GM12878 (cell line): ENCODE measurements around the gene IGF1R. TPM values are rescaled to one million over a fixed set of nuclear protein-coding genes. Genes with fewer than 3 reads are reported as not detected.

Source experiments
- ATAC-seq: fragments of 200-7000 bp; cut with Tn5 transposase; 3 replicates; pipeline ENCODE4 v1.9.1; 2020; ENCODE audit warnings: mild to moderate bottlenecking, moderate library complexity
- BruUV-seq: library from RNA; stranded (reverse); fragments of 400-500 nt; replicated peaks from 2 replicates; lab custom pipeline; 2021; lab: Mats Ljungman, UMichigan
- CTCF ChIA-PET: fragments of 300-600 bp; sonication (Branson Sonifier 250); formaldehyde crosslinking; extraction: SDS; loops from one replicate; lab custom pipeline; 2021; ENCODE audit warnings: inconsistent platforms; lab: Yijun Ruan, JAX
- POLR2A ChIA-PET: fragments of 350-600 bp; formaldehyde crosslinking; extraction: SDS; loops from one replicate; lab custom pipeline; 2021; ENCODE audit warnings: inconsistent platforms; lab: Charles Lee
- RAD21 ChIA-PET: fragments of 300-600 bp; sonication (Branson Sonifier 250); formaldehyde crosslinking; loops from one replicate; lab custom pipeline; 2023; ENCODE audit warnings: antibody characterized with exemption; ENCODE audit not compliant: unreplicated experiment; lab: Charles Lee
- SMC1A ChIA-PET: fragments of 300-600 bp; sonication (Branson Sonifier 250); formaldehyde crosslinking; loops from one replicate; lab custom pipeline; 2023; ENCODE audit not compliant: unreplicated experiment, uncharacterized antibody; lab: Charles Lee
- DNase-seq: peaks from one replicate; pipeline ENCODE4 v3.0.0-alpha.2; 2011; ENCODE audit warnings: low read depth, low spot score
- FAIRE-seq: peaks from 3 replicates; lab custom pipeline; 2011; peaks lifted over from hg19 to GRCh38; lab: Jason Lieb, UNC
- H2AFZ ChIP-seq: 2 replicates; pipeline ENCODE4 v1.6.0; 2011; ENCODE audit warnings: low read depth, low read length, control low read depth; ENCODE audit not compliant: control insufficient read depth
- H3K27ac ChIP-seq: 2 replicates; pipeline ENCODE4 v1.5.1; 2011; ENCODE audit warnings: control low read depth; ENCODE audit not compliant: control insufficient read depth, insufficient read depth
- H3K27me3 ChIP-seq, 2 experiments: replicated peaks in 1 of 2; 2 replicates each; pipeline versions ENCODE4 v1.6.0 to v1.6.1; 2011; ENCODE audit warnings: low read length in 1 of 2; ENCODE audit not compliant: control insufficient read depth in 2 of 2, insufficient read depth in 2 of 2
- H3K36me3 ChIP-seq, 2 experiments: 2 replicates each; pipeline ENCODE4 v1.5.1; 2011; ENCODE audit warnings: low read length in 1 of 2; ENCODE audit not compliant: control insufficient read depth in 2 of 2, insufficient read depth in 2 of 2
- H3K4me1 ChIP-seq: 2 replicates; pipeline ENCODE4 v1.6.1; 2011; ENCODE audit warnings: mild to moderate bottlenecking, low read length, moderate library complexity, mixed read lengths; ENCODE audit not compliant: control insufficient read depth, insufficient read depth
- H3K4me2 ChIP-seq: 2 replicates; pipeline ENCODE4 v1.6.0; 2011; ENCODE audit warnings: control low read depth; ENCODE audit not compliant: control insufficient read depth, insufficient read depth
- H3K4me3 ChIP-seq: fragments of 200-600 bp; sonication (generic); 2 replicates; pipeline ENCODE4 v1.5.1; 2016
- H3K79me2 ChIP-seq: 2 replicates; pipeline ENCODE4 v1.6.0; 2011; ENCODE audit warnings: low read length; ENCODE audit not compliant: control insufficient read depth, insufficient read depth
- H3K9ac ChIP-seq: 2 replicates; pipeline ENCODE4 v1.8.0; 2011; ENCODE audit warnings: low read length, control low read depth, mixed read lengths; ENCODE audit not compliant: control insufficient read depth, insufficient read depth
- H3K9me3 ChIP-seq: replicated peaks from 3 replicates; pipeline ENCODE4 v1.5.1; 2011; ENCODE audit warnings: mild to moderate bottlenecking, low read length; ENCODE audit not compliant: control insufficient read depth, insufficient read depth
- H4K20me1 ChIP-seq: 2 replicates; pipeline ENCODE4 v1.6.0; 2011; ENCODE audit not compliant: control insufficient read depth, insufficient read depth
- GABPA ChIP-seq: IDR thresholded peaks from 2 replicates; pipeline ENCODE4 v1.6.1; 2014; ENCODE audit warnings: antibody characterized with exemption, low read depth, mild to moderate bottlenecking, inconsistent platforms
- MTA2 ChIP-seq: fragments of 450-650 bp; IDR thresholded peaks from 2 replicates; pipeline ENCODE4 v1.6.1; 2016; ENCODE audit warnings: low read depth, mild to moderate bottlenecking, moderate library complexity
- RAD21 ChIP-seq: IDR thresholded peaks from 2 replicates; pipeline ENCODE4 v1.6.1; 2011; ENCODE audit warnings: mild to moderate bottlenecking, low read depth, low read length, moderate library complexity; ENCODE audit not compliant: insufficient read depth
- SMC3 ChIP-seq: IDR thresholded peaks from 2 replicates; pipeline ENCODE4 v1.6.1; 2011; ENCODE audit warnings: low read length, improper control_type of control experiment, borderline replicate concordance
- WGBS: methylation state at CpG from one replicate; pipeline ENCODE4 v1.1.6; 2016; ENCODE audit warnings: low lambda C conversion rate; ENCODE audit not compliant: insufficient replicate concordance, insufficient coverage; ENCODE audit errors: missing lambda C conversion rate; 5-methylcytosine and 5-hydroxymethylcytosine counted together
- in situ Hi-C: fragments of 300-500 bp; cut with MboI; formaldehyde crosslinking; loops from 9 replicates; pipeline ENCODE4 v1.14.3; 2018; ENCODE audit warnings: mixed read lengths
- intact Hi-C: fragments of 100-400 bp; cut with micrococcal nuclease; formaldehyde crosslinking; loops from one replicate; pipeline ENCODE4 v1.14.2; 2022; ENCODE audit not compliant: unreplicated experiment
- polyA plus RNA-seq, 11 experiments: library from polyadenylated mRNA; depleted of rRNA in 4 of 11; unstranded in 6 of 11; stranded (reverse) in 5 of 11; fragments of >200 nt; fragmentation: Nextera tagmentation in 4 of 11; fragmentation: Illumina TruSeq in 1 of 11; extraction: Ambion mirVana in 4 of 11; extraction: Trizol in 1 of 11; gene quantifications; 1 replicate in 1 of 11; 2 replicates in 10 of 11; pipeline versions ENCODE4 v1.2.1 to v1.2.3, GENCODE V29; 2011 to 2016; ENCODE audit warnings: inconsistent platforms in 2 of 11, missing spikeins in 2 of 11, low read depth in 1 of 11
- total RNA-seq, 4 experiments: library from RNA; depleted of rRNA in 3 of 4; stranded (reverse); fragments of >200 nt in 3 of 4; fragmentation: Illumina TruSeq in 1 of 4; extraction: Trizol in 1 of 4; gene quantifications; 2 replicates each; pipeline versions ENCODE4 v1.2.1 to v1.2.3, GENCODE V29; 2013 to 2021
- TF ChIP-seq, protein P1 (sequence below): fragments of 450-650 bp; IDR thresholded peaks from 2 replicates; pipeline ENCODE4 v1.6.1; 2017; ENCODE audit warnings: antibody characterized with exemption, mild to moderate bottlenecking, moderate library complexity
- TF ChIP-seq, protein P2 (sequence below): fragments of 450-650 bp; IDR thresholded peaks from 2 replicates; pipeline ENCODE4 v1.6.1; 2017; ENCODE audit warnings: mild to moderate bottlenecking, moderate library complexity
- TF ChIP-seq, protein P3 (sequence below): IDR thresholded peaks from 2 replicates; pipeline ENCODE4 v1.6.1; 2011; ENCODE audit warnings: borderline replicate concordance, low read depth, mild to moderate bottlenecking, moderate library complexity, low read length; ENCODE audit not compliant: insufficient read depth, poor library complexity, severe bottlenecking
- TF ChIP-seq, protein P4 (sequence below): IDR thresholded peaks from 2 replicates; pipeline ENCODE4 v1.6.1; 2012; ENCODE audit warnings: low read depth, low read length, improper control_type of control experiment

The IGF1R gene
- total and polyA plus RNA-seq, 10 of the 15 experiments (the other 5 are each of a cell fraction or from before 2014, with no cell fraction given): 0.03 to 2.7 (median 0.66) TPM

DNA sequence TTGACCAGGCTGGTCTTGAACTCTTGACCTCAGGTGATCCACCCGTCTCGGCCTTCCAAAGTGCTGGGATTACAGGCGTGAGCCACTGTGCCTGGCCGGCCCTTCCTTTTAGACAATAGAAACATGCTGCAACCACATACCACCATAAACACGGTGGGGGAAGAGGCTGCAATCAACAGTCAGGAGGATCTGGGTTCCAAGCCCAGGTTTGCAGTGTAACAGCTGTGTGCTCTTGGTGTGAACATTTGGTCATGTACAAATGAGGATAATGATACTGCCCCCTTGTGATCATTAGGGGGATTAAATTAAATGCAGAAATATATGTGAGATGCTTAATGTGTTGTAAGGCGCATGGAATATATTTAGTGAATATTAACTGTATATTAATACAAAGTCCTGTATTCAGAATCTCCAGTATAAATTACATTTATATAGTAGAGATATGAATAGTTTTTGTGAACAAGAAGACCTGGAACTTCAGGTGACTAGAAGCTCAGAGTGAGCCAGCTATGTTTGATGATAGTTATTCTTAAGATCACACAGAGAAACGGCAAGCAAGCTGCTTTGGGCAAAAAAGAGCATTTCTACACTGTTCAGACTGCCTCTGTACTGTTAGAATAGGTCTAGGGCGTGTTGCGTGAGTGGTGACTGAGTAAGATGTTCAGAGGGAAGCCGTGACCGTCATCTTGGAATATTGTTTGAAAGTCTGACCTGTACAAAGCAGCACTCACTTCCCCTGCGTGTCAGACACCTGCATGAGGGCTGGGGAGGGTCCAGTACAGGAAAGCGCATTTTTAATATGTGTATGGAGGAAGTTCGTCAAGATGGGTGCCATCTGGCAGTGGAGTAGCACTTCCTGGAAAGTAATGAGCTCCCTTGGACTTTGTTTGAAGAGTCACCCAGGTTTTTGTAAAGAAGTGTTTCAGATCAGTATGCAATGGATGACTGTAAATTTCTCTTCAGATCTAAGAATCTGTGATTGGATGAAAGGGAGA lies 233.5 kb downstream of the IGF1R start (continued):
- TF ChIP-seq SMC3 (peak; percentile 67), RAD21 (peak; percentile 50)
- TF ChIP-seq, protein P1, sequence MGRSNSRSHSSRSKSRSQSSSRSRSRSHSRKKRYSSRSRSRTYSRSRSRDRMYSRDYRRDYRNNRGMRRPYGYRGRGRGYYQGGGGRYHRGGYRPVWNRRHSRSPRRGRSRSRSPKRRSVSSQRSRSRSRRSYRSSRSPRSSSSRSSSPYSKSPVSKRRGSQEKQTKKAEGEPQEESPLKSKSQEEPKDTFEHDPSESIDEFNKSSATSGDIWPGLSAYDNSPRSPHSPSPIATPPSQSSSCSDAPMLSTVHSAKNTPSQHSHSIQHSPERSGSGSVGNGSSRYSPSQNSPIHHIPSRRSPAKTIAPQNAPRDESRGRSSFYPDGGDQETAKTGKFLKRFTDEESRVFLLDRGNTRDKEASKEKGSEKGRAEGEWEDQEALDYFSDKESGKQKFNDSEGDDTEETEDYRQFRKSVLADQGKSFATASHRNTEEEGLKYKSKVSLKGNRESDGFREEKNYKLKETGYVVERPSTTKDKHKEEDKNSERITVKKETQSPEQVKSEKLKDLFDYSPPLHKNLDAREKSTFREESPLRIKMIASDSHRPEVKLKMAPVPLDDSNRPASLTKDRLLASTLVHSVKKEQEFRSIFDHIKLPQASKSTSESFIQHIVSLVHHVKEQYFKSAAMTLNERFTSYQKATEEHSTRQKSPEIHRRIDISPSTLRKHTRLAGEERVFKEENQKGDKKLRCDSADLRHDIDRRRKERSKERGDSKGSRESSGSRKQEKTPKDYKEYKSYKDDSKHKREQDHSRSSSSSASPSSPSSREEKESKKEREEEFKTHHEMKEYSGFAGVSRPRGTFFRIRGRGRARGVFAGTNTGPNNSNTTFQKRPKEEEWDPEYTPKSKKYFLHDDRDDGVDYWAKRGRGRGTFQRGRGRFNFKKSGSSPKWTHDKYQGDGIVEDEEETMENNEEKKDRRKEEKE: no peak

DNA sequence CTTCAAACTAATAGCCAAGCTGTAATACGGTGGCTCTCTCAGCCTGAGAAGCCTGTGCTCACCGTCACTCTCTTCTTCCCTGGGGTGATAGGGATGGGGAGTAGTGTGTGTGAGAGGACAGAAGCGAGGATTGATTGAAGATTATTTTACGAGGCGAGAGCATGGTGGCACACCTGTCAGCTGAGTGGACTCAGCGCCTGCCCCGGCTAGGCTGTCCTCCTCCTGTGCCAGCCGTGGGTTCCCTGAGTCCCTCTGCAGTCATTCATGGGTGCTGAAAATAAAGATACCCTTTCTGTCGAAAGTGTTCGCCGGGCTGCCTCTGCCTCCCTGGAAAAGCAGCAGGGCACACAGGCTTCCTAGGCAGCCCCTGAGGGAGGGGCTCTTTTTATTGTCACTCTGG lies 235.1 kb downstream of the IGF1R start:
- DNase-seq: no peak
- no TSS peak for BruUV-seq
- H3K36me3 ChIP-seq: no peaks in the 10 kb centered on the region
- ATAC-seq: no peak
- FAIRE-seq: no peak
- H3K27ac ChIP-seq: no peak overlapping the region
- H3K4me1 ChIP-seq: no peaks in the 10 kb centered on the region
- H3K4me2 ChIP-seq: no peak overlapping the region
- no peaks in the 10 kb centered on the region for H3K27me3 ChIP-seq
- ChIA-PET POLR2A (interaction anchor here (1.0 kb wide), 1 partner anchor 189 kb away, joined by 3 read pairs; no protein-coding TSS in a partner anchor), CTCF (interaction anchor here (0.6 to 8.0 kb wide), 9 partner anchors 11 to 1732 kb away, joined by 3 to 76 read pairs (median 14); no protein-coding TSS in a partner anchor), SMC1A (interaction anchor here (0.6 to 3.0 kb wide), 9 partner anchors 11 to 195 kb away, joined by 3 to 14 read pairs (median 6); no protein-coding TSS in a partner anchor), RAD21 (interaction anchor here (1.2 kb wide), 1 partner anchor 69 kb away, joined by 3 read pairs; no protein-coding TSS in a partner anchor)
- no peak overlapping the region for H3K9ac ChIP-seq
- no peaks in the 10 kb centered on the region for H3K79me2 ChIP-seq
- in situ Hi-C loops (no loop called here), intact Hi-C loops (loop anchor here (10.0 kb wide), 1 partner anchor 369 kb away; no protein-coding TSS in a partner anchor)
- H3K4me3 ChIP-seq: no peak overlapping the region
- H2AFZ ChIP-seq: no peak overlapping the region
- 43% methylated on average over 11 of the region's 11 CpGs for WGBS
- no peaks in the 10 kb centered on the region for H4K20me1 ChIP-seq
- no peaks in the 10 kb centered on the region for H3K9me3 ChIP-seq
- no peak for TF ChIP-seq MTA2
- TF ChIP-seq GABPA: no peak
- TF ChIP-seq, protein P2, sequence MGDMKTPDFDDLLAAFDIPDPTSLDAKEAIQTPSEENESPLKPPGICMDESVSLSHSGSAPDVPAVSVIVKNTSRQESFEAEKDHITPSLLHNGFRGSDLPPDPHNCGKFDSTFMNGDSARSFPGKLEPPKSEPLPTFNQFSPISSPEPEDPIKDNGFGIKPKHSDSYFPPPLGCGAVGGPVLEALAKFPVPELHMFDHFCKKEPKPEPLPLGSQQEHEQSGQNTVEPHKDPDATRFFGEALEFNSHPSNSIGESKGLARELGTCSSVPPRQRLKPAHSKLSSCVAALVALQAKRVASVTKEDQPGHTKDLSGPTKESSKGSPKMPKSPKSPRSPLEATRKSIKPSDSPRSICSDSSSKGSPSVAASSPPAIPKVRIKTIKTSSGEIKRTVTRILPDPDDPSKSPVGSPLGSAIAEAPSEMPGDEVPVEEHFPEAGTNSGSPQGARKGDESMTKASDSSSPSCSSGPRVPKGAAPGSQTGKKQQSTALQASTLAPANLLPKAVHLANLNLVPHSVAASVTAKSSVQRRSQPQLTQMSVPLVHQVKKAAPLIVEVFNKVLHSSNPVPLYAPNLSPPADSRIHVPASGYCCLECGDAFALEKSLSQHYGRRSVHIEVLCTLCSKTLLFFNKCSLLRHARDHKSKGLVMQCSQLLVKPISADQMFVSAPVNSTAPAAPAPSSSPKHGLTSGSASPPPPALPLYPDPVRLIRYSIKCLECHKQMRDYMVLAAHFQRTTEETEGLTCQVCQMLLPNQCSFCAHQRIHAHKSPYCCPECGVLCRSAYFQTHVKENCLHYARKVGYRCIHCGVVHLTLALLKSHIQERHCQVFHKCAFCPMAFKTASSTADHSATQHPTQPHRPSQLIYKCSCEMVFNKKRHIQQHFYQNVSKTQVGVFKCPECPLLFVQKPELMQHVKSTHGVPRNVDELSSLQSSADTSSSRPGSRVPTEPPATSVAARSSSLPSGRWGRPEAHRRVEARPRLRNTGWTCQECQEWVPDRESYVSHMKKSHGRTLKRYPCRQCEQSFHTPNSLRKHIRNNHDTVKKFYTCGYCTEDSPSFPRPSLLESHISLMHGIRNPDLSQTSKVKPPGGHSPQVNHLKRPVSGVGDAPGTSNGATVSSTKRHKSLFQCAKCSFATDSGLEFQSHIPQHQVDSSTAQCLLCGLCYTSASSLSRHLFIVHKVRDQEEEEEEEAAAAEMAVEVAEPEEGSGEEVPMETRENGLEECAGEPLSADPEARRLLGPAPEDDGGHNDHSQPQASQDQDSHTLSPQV: no peak
- TF ChIP-seq, protein P3, sequence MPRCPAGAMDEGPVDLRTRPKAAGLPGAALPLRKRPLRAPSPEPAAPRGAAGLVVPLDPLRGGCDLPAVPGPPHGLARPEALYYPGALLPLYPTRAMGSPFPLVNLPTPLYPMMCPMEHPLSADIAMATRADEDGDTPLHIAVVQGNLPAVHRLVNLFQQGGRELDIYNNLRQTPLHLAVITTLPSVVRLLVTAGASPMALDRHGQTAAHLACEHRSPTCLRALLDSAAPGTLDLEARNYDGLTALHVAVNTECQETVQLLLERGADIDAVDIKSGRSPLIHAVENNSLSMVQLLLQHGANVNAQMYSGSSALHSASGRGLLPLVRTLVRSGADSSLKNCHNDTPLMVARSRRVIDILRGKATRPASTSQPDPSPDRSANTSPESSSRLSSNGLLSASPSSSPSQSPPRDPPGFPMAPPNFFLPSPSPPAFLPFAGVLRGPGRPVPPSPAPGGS: no peak
- TF ChIP-seq, protein P4, sequence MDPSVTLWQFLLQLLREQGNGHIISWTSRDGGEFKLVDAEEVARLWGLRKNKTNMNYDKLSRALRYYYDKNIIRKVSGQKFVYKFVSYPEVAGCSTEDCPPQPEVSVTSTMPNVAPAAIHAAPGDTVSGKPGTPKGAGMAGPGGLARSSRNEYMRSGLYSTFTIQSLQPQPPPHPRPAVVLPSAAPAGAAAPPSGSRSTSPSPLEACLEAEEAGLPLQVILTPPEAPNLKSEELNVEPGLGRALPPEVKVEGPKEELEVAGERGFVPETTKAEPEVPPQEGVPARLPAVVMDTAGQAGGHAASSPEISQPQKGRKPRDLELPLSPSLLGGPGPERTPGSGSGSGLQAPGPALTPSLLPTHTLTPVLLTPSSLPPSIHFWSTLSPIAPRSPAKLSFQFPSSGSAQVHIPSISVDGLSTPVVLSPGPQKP: no peak
